GM12878 (cell line): ENCODE data around the gene NPHS1. TPM values are rescaled to one million over a fixed set of nuclear protein-coding genes. Genes with fewer than 3 reads are reported as not detected.

Experiments
- ATAC-seq: fragments of 200-7000 bp; cut with Tn5 transposase; 3 replicates; pipeline ENCODE4 v1.9.1; 2020; ENCODE audit warnings: mild to moderate bottlenecking, moderate library complexity
- BruUV-seq: library from RNA; stranded (reverse); fragments of 400-500 nt; replicated peaks from 2 replicates; lab custom pipeline; 2021; lab: Mats Ljungman, UMichigan
- CTCF ChIA-PET: fragments of 300-600 bp; sonication (Branson Sonifier 250); formaldehyde crosslinking; extraction: SDS; loops from one replicate; lab custom pipeline; 2021; ENCODE audit warnings: inconsistent platforms; lab: Yijun Ruan, JAX
- POLR2A ChIA-PET: fragments of 350-600 bp; formaldehyde crosslinking; extraction: SDS; loops from one replicate; lab custom pipeline; 2021; ENCODE audit warnings: inconsistent platforms; lab: Charles Lee
- RAD21 ChIA-PET: fragments of 300-600 bp; sonication (Branson Sonifier 250); formaldehyde crosslinking; loops from one replicate; lab custom pipeline; 2023; ENCODE audit warnings: antibody characterized with exemption; ENCODE audit not compliant: unreplicated experiment; lab: Charles Lee
- SMC1A ChIA-PET: fragments of 300-600 bp; sonication (Branson Sonifier 250); formaldehyde crosslinking; loops from one replicate; lab custom pipeline; 2023; ENCODE audit not compliant: unreplicated experiment, uncharacterized antibody; lab: Charles Lee
- DNase-seq: peaks from one replicate; pipeline ENCODE4 v3.0.0-alpha.2; 2011; ENCODE audit warnings: low read depth, low spot score
- FAIRE-seq: peaks from 3 replicates; lab custom pipeline; 2011; peaks lifted over from hg19 to GRCh38; lab: Jason Lieb, UNC
- H2AFZ ChIP-seq: 2 replicates; pipeline ENCODE4 v1.6.0; 2011; ENCODE audit warnings: low read depth, low read length, control low read depth; ENCODE audit not compliant: control insufficient read depth
- H3K27ac ChIP-seq: 2 replicates; pipeline ENCODE4 v1.5.1; 2011; ENCODE audit warnings: control low read depth; ENCODE audit not compliant: control insufficient read depth, insufficient read depth
- H3K27me3 ChIP-seq, 2 experiments: replicated peaks in 1 of 2; 2 replicates each; pipeline versions ENCODE4 v1.6.0 to v1.6.1; 2011; ENCODE audit warnings: low read length in 1 of 2; ENCODE audit not compliant: control insufficient read depth in 2 of 2, insufficient read depth in 2 of 2
- H3K36me3 ChIP-seq, 2 experiments: 2 replicates each; pipeline ENCODE4 v1.5.1; 2011; ENCODE audit warnings: low read length in 1 of 2; ENCODE audit not compliant: control insufficient read depth in 2 of 2, insufficient read depth in 2 of 2
- H3K4me1 ChIP-seq: 2 replicates; pipeline ENCODE4 v1.6.1; 2011; ENCODE audit warnings: mild to moderate bottlenecking, low read length, moderate library complexity, mixed read lengths; ENCODE audit not compliant: control insufficient read depth, insufficient read depth
- H3K4me2 ChIP-seq: 2 replicates; pipeline ENCODE4 v1.6.0; 2011; ENCODE audit warnings: control low read depth; ENCODE audit not compliant: control insufficient read depth, insufficient read depth
- H3K4me3 ChIP-seq: fragments of 200-600 bp; sonication (generic); 2 replicates; pipeline ENCODE4 v1.5.1; 2016
- H3K79me2 ChIP-seq: 2 replicates; pipeline ENCODE4 v1.6.0; 2011; ENCODE audit warnings: low read length; ENCODE audit not compliant: control insufficient read depth, insufficient read depth
- H3K9ac ChIP-seq: 2 replicates; pipeline ENCODE4 v1.8.0; 2011; ENCODE audit warnings: low read length, control low read depth, mixed read lengths; ENCODE audit not compliant: control insufficient read depth, insufficient read depth
- H3K9me3 ChIP-seq: replicated peaks from 3 replicates; pipeline ENCODE4 v1.5.1; 2011; ENCODE audit warnings: mild to moderate bottlenecking, low read length; ENCODE audit not compliant: control insufficient read depth, insufficient read depth
- H4K20me1 ChIP-seq: 2 replicates; pipeline ENCODE4 v1.6.0; 2011; ENCODE audit not compliant: control insufficient read depth, insufficient read depth
- CBX5 ChIP-seq: sonication (generic); IDR thresholded peaks from 2 replicates; pipeline ENCODE4 v1.6.1; 2016; ENCODE audit warnings: low read depth, moderate library complexity, mild to moderate bottlenecking, inconsistent platforms
- NFIC ChIP-seq: IDR thresholded peaks from 2 replicates; pipeline ENCODE4 v1.6.1; 2012; ENCODE audit warnings: low read depth, mild to moderate bottlenecking, inconsistent platforms, low read length, moderate library complexity
- RAD21 ChIP-seq: IDR thresholded peaks from 2 replicates; pipeline ENCODE4 v1.6.1; 2011; ENCODE audit warnings: mild to moderate bottlenecking, low read depth, low read length, moderate library complexity; ENCODE audit not compliant: insufficient read depth
- RELA ChIP-seq: fragments of 450-650 bp; IDR thresholded peaks from 2 replicates; pipeline ENCODE4 v1.8.0; 2014; ENCODE audit warnings: borderline replicate concordance; ENCODE audit not compliant: partially characterized antibody
- SUPT20H ChIP-seq: IDR thresholded peaks from 2 replicates; pipeline ENCODE4 v1.6.1; 2011; ENCODE audit warnings: low read depth, mild to moderate bottlenecking, low read length, moderate library complexity, borderline replicate concordance; ENCODE audit not compliant: control insufficient read depth
- ZZZ3 ChIP-seq: IDR thresholded peaks from 2 replicates; pipeline ENCODE4 v1.6.1; 2011; ENCODE audit warnings: low read depth; ENCODE audit not compliant: control insufficient read depth, insufficient read length
- WGBS: methylation state at CpG from one replicate; pipeline ENCODE4 v1.1.6; 2016; ENCODE audit warnings: low lambda C conversion rate; ENCODE audit not compliant: insufficient replicate concordance, insufficient coverage; ENCODE audit errors: missing lambda C conversion rate; 5-methylcytosine and 5-hydroxymethylcytosine counted together
- in situ Hi-C: fragments of 300-500 bp; cut with MboI; formaldehyde crosslinking; loops from 9 replicates; pipeline ENCODE4 v1.14.3; 2018; ENCODE audit warnings: mixed read lengths
- intact Hi-C: fragments of 100-400 bp; cut with micrococcal nuclease; formaldehyde crosslinking; loops from one replicate; pipeline ENCODE4 v1.14.2; 2022; ENCODE audit not compliant: unreplicated experiment
- polyA plus RNA-seq, 11 experiments: library from polyadenylated mRNA; depleted of rRNA in 4 of 11; unstranded in 6 of 11; stranded (reverse) in 5 of 11; fragments of >200 nt; fragmentation: Nextera tagmentation in 4 of 11; fragmentation: Illumina TruSeq in 1 of 11; extraction: Ambion mirVana in 4 of 11; extraction: Trizol in 1 of 11; gene quantifications; 1 replicate in 1 of 11; 2 replicates in 10 of 11; pipeline versions ENCODE4 v1.2.1 to v1.2.3, GENCODE V29; 2011 to 2016; ENCODE audit warnings: inconsistent platforms in 2 of 11, missing spikeins in 2 of 11, low read depth in 1 of 11
- total RNA-seq, 4 experiments: library from RNA; depleted of rRNA in 3 of 4; stranded (reverse); fragments of >200 nt in 3 of 4; fragmentation: Illumina TruSeq in 1 of 4; extraction: Trizol in 1 of 4; gene quantifications; 2 replicates each; pipeline versions ENCODE4 v1.2.1 to v1.2.3, GENCODE V29; 2013 to 2021
- TF ChIP-seq, protein P1 (sequence below): IDR thresholded peaks from 2 replicates; pipeline ENCODE4 v1.6.1; 2011; ENCODE audit warnings: low read depth, low read length, improper control_type of control experiment, borderline replicate concordance
- TF ChIP-seq, protein P2 (sequence below): fragments of 450-650 bp; IDR thresholded peaks from 2 replicates; pipeline ENCODE4 v1.6.1; 2017; ENCODE audit warnings: antibody characterized with exemption, mild to moderate bottlenecking, moderate library complexity
- TF ChIP-seq, protein P3 (sequence below): fragments of 450-650 bp; formaldehyde crosslinking; IDR thresholded peaks from 2 replicates; pipeline ENCODE4 v1.5.0; 2022; ENCODE audit warnings: mild to moderate bottlenecking, missing genetic modification characterization
- TF ChIP-seq, protein P4 (sequence below): fragments of 450-650 bp; IDR thresholded peaks from 2 replicates; pipeline ENCODE4 v1.6.1; 2018; ENCODE audit warnings: borderline replicate concordance, mild to moderate bottlenecking; ENCODE audit not compliant: partially characterized antibody
- TF ChIP-seq, protein P5 (sequence below): fragments of 150-350 bp; IDR thresholded peaks from 2 replicates; pipeline ENCODE4 v1.6.1; 2014; ENCODE audit warnings: mild to moderate bottlenecking, low read depth, low read length

The NPHS1 gene
- total and polyA plus RNA-seq, 10 of the 15 experiments (the other 5 are each of a cell fraction or from before 2014, with no cell fraction given): not detected

DNA sequence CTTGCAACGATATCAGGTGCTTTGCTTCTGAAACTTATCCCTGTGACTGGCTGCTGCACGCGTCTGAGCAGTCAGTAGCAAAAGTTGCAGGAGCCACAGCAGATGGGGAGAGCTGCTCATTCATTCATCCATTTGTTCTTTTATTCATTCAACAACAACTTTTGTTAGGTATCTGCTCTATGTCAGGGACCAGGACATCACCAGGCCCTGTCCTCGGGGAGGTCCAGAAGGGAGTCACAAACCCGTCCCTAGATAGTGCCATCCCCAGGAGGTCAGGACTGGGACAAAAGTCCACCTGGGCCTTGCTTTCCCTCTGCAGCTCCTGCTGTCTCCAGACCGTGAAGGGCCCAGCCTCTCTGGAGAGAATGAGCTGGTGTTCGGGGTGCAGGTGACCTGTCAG, 74.3 kb downstream of the NPHS1 start:
- Histone ChIP-seq H3K4me2 (no peak overlapping the region), H3K4me1 (no peaks in the 10 kb centered on the region), H3K4me3 (no peak overlapping the region), H4K20me1 (no peaks in the 10 kb centered on the region), H2AFZ (no peak overlapping the region), H3K79me2 (no peaks in the 10 kb centered on the region), H3K9ac (no peak overlapping the region), H3K27ac (no peak overlapping the region), H3K9me3 (no peaks in the 10 kb centered on the region), H3K27me3 (no peaks in the 10 kb centered on the region), H3K36me3 (no peaks in the 10 kb centered on the region; a peak in 1 of 4 replicates)
- 67% methylated on average over 7 of the region's 7 CpGs for WGBS
- CTCF ChIA-PET: no interaction called here
- no peak for ATAC-seq
- intact Hi-C loops: no loop called here
- RAD21 ChIA-PET: interaction anchor here (1.3 kb wide), 1 partner anchor 30 kb away, joined by 3 read pairs; the partner anchor contains the start of gene LIN37
- DNase-seq: no peak
- BruUV-seq: no TSS peak
- no peak for FAIRE-seq
- SMC1A ChIA-PET: no interaction called here
- POLR2A ChIA-PET: no interaction called here
- in situ Hi-C loops: no loop called here
- TF ChIP-seq SUPT20H: no peak
- TF ChIP-seq NFIC: no peak
- TF ChIP-seq, protein P1, sequence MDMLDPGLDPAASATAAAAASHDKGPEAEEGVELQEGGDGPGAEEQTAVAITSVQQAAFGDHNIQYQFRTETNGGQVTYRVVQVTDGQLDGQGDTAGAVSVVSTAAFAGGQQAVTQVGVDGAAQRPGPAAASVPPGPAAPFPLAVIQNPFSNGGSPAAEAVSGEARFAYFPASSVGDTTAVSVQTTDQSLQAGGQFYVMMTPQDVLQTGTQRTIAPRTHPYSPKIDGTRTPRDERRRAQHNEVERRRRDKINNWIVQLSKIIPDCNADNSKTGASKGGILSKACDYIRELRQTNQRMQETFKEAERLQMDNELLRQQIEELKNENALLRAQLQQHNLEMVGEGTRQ: no peak
- TF ChIP-seq, protein P2, sequence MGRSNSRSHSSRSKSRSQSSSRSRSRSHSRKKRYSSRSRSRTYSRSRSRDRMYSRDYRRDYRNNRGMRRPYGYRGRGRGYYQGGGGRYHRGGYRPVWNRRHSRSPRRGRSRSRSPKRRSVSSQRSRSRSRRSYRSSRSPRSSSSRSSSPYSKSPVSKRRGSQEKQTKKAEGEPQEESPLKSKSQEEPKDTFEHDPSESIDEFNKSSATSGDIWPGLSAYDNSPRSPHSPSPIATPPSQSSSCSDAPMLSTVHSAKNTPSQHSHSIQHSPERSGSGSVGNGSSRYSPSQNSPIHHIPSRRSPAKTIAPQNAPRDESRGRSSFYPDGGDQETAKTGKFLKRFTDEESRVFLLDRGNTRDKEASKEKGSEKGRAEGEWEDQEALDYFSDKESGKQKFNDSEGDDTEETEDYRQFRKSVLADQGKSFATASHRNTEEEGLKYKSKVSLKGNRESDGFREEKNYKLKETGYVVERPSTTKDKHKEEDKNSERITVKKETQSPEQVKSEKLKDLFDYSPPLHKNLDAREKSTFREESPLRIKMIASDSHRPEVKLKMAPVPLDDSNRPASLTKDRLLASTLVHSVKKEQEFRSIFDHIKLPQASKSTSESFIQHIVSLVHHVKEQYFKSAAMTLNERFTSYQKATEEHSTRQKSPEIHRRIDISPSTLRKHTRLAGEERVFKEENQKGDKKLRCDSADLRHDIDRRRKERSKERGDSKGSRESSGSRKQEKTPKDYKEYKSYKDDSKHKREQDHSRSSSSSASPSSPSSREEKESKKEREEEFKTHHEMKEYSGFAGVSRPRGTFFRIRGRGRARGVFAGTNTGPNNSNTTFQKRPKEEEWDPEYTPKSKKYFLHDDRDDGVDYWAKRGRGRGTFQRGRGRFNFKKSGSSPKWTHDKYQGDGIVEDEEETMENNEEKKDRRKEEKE: no peak
- TF ChIP-seq, protein P3, sequence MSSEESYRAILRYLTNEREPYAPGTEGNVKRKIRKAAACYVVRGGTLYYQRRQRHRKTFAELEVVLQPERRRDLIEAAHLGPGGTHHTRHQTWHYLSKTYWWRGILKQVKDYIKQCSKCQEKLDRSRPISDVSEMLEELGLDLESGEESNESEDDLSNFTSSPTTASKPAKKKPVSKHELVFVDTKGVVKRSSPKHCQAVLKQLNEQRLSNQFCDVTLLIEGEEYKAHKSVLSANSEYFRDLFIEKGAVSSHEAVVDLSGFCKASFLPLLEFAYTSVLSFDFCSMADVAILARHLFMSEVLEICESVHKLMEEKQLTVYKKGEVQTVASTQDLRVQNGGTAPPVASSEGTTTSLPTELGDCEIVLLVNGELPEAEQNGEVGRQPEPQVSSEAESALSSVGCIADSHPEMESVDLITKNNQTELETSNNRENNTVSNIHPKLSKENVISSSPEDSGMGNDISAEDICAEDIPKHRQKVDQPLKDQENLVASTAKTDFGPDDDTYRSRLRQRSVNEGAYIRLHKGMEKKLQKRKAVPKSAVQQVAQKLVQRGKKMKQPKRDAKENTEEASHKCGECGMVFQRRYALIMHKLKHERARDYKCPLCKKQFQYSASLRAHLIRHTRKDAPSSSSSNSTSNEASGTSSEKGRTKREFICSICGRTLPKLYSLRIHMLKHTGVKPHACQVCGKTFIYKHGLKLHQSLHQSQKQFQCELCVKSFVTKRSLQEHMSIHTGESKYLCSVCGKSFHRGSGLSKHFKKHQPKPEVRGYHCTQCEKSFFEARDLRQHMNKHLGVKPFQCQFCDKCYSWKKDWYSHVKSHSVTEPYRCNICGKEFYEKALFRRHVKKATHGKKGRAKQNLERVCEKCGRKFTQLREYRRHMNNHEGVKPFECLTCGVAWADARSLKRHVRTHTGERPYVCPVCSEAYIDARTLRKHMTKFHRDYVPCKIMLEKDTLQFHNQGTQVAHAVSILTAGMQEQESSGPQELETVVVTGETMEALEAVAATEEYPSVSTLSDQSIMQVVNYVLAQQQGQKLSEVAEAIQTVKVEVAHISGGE (CRISPR knock-in tag): no peak
- TF ChIP-seq ZZZ3: no peak
- TF ChIP-seq RAD21: no peak
- TF ChIP-seq, protein P4, sequence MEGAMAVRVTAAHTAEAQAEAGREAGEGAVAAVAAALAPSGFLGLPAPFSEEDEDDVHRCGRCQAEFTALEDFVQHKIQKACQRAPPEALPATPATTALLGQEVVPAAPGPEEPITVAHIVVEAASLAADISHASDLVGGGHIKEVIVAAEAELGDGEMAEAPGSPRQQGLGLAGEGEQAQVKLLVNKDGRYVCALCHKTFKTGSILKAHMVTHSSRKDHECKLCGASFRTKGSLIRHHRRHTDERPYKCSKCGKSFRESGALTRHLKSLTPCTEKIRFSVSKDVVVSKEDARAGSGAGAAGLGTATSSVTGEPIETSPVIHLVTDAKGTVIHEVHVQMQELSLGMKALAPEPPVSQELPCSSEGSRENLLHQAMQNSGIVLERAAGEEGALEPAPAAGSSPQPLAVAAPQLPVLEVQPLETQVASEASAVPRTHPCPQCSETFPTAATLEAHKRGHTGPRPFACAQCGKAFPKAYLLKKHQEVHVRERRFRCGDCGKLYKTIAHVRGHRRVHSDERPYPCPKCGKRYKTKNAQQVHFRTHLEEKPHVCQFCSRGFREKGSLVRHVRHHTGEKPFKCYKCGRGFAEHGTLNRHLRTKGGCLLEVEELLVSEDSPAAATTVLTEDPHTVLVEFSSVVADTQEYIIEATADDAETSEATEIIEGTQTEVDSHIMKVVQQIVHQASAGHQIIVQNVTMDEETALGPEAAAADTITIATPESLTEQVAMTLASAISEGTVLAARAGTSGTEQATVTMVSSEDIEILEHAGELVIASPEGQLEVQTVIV: no peak
- no peak for TF ChIP-seq RELA
- TF ChIP-seq CBX5: no peak
- TF ChIP-seq, protein P5, sequence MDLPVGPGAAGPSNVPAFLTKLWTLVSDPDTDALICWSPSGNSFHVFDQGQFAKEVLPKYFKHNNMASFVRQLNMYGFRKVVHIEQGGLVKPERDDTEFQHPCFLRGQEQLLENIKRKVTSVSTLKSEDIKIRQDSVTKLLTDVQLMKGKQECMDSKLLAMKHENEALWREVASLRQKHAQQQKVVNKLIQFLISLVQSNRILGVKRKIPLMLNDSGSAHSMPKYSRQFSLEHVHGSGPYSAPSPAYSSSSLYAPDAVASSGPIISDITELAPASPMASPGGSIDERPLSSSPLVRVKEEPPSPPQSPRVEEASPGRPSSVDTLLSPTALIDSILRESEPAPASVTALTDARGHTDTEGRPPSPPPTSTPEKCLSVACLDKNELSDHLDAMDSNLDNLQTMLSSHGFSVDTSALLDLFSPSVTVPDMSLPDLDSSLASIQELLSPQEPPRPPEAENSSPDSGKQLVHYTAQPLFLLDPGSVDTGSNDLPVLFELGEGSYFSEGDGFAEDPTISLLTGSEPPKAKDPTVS: no peak
